Memory B cell (primary cell): ENCODE results near the gene LMTK2.
A peak's percentile ranks its signal among the peaks of the same experiment; 100 is the strongest.

Source experiments
- ATAC-seq: fragments of 150-1000 bp; cut with Tn5 transposase; 2 replicates; pipeline ENCODE4 v1.10.0; 2021; ENCODE audit warnings: low read depth, mild to moderate bottlenecking, moderate library complexity
- DNase-seq, 2 donors: peaks; one replicate each; pipeline ENCODE4 v3.0.0; 2022; ENCODE audit warnings: low spot score in 2 of 2
- H3K27ac Mint-ChIP-seq: one replicate; pipeline ENCODE4 v1.8.0; 2022; ENCODE audit warnings: mild to moderate bottlenecking, moderate library complexity, mixed read lengths
- H3K27me3 Mint-ChIP-seq: one replicate; pipeline ENCODE4 v1.8.0; 2022; ENCODE audit warnings: mixed read lengths
- H3K36me3 Mint-ChIP-seq: one replicate; pipeline ENCODE4 v1.8.0; 2022; ENCODE audit warnings: mild to moderate bottlenecking, mixed read lengths
- H3K4me1 Mint-ChIP-seq: one replicate; pipeline ENCODE4 v1.8.0; 2022; ENCODE audit warnings: mixed read lengths
- H3K4me3 Mint-ChIP-seq: one replicate; pipeline ENCODE4 v1.8.0; 2022; ENCODE audit warnings: mild to moderate bottlenecking, moderate library complexity, mixed read lengths
- H3K9me3 Mint-ChIP-seq: one replicate; pipeline ENCODE4 v1.8.0; 2022; ENCODE audit warnings: mixed read lengths

The LMTK2 gene

DNA sequence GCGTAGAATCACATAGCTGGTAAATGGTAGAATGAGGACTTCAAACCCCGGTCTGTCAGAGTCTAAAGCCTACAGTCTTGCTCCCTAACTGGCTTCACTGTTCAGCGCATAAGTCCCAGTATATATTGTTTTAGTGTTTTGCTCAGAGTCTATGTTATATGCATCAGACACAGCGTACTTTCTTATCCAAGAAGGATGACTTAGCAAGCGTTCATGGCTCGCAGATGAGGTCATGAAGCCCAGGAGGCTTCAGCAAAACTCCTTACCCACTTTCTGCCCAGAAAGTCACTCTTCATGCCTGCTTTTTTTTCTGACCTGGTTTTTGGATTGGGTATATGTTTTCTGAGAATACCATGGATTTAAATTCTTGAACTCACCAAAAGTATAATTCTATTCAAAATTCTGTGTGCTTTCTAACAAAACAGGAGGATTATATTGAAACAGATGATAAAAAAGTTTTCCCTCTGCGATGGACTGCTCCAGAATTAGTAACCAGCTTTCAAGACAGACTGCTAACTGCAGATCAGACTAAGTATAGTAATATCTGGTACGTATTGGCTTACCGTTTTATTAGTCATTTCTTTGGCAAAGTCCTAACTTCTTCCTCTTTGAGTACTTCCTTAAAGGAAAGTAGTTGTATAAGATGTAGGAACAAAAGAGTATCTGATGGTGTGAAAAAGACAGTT, 79.9 kb downstream of the LMTK2 start:
- Mint-ChIP-seq H3K27ac (no peak overlapping the region), H3K36me3 (peaks cover 24% of the 10 kb centered on the region)
- DNase-seq, result no peak

GRCh38 chr7:98187138-98187502, 80.5 kb downstream of the LMTK2 start:
- Mint-ChIP-seq H3K4me1 (no peaks in the 10 kb centered on the region), H3K36me3 (peaks cover 27% of the 10 kb centered on the region), H3K4me3 (no peak overlapping the region), H3K27ac (no peak overlapping the region), H3K9me3 (peaks cover 4% of the 10 kb centered on the region), H3K27me3 (peaks cover 3% of the 10 kb centered on the region)
- ATAC-seq, result no peak
- DNase-seq, result no peak

More for the DNA sequence above, 79.9 kb downstream of the LMTK2 start:
- peaks cover 4% of the 10 kb centered on the region for H3K9me3 Mint-ChIP-seq
- ATAC-seq, result no peak
- H3K27me3 Mint-ChIP-seq, result peaks cover 3% of the 10 kb centered on the region
- H3K4me3 Mint-ChIP-seq, result no peak overlapping the region
- no peaks in the 10 kb centered on the region for H3K4me1 Mint-ChIP-seq

- Mint-ChIP-seq H3K4me1 (no peaks in the 10 kb centered on the region), H3K27me3 (peaks cover 3% of the 10 kb centered on the region), H3K9me3 (peaks cover 4% of the 10 kb centered on the region), H3K27ac (peak overlapping the region; percentile 33), H3K36me3 (peaks cover 32% of the 10 kb centered on the region), H3K4me3 (no peak overlapping the region)
- no peak for DNase-seq
- ATAC-seq, result no peak
These were observed 82.9 kb downstream of the LMTK2 start for GRCh38 chr7:98189559-98189958.

DNA sequence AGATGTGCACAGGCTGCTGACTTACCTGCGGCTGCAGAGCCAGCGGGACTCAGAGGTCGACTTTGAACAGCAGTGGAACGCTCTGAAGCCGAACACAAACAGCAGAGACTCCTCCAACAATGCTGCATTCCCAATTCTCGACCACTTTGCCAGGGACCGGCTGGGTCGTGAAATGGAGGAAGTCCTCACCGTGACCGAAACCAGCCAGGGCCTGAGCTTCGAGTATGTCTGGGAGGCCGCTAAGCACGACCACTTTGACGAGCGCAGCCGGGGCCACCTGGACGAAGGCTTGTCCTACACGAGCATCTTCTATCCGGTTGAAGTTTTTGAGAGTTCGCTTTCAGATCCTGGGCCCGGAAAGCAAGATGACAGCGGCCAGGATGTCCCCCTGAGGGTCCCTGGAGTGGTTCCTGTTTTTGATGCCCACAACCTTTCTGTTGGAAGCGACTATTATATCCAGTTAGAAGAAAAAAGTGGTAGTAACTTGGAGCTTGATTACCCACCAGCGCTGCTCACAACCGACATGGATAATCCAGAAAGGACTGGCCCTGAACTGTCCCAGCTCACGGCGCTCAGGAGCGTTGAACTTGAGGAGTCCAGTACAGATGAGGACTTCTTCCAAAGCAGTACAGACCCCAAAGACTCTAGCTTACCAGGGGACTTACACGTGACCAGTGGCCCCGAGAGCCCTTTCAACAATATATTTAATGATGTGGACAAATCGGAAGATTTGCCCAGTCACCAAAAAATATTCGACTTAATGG, 85.2 kb downstream of the LMTK2 start:
- H3K9me3 Mint-ChIP-seq, result peaks cover 4% of the 10 kb centered on the region
- H3K36me3 Mint-ChIP-seq, result peaks cover 46% of the 10 kb centered on the region
- H3K4me3 Mint-ChIP-seq, result no peak overlapping the region
- peaks cover 6% of the 10 kb centered on the region for H3K27me3 Mint-ChIP-seq
- H3K27ac Mint-ChIP-seq, result no peak overlapping the region
- ATAC-seq (no peak), DNase-seq (no peak)
- peaks cover 5% of the 10 kb centered on the region for H3K4me1 Mint-ChIP-seq

- Mint-ChIP-seq H3K36me3 (peaks cover 46% of the 10 kb centered on the region), H3K9me3 (peaks cover 4% of the 10 kb centered on the region), H3K4me3 (no peak overlapping the region), H3K27me3 (peaks cover 5% of the 10 kb centered on the region), H3K4me1 (peaks cover 5% of the 10 kb centered on the region), H3K27ac (no peak overlapping the region)
- ATAC-seq (no peak), DNase-seq (no peak)
These were observed 86.3 kb downstream of the LMTK2 start for GRCh38 chr7:98192781-98193457.

DNA sequence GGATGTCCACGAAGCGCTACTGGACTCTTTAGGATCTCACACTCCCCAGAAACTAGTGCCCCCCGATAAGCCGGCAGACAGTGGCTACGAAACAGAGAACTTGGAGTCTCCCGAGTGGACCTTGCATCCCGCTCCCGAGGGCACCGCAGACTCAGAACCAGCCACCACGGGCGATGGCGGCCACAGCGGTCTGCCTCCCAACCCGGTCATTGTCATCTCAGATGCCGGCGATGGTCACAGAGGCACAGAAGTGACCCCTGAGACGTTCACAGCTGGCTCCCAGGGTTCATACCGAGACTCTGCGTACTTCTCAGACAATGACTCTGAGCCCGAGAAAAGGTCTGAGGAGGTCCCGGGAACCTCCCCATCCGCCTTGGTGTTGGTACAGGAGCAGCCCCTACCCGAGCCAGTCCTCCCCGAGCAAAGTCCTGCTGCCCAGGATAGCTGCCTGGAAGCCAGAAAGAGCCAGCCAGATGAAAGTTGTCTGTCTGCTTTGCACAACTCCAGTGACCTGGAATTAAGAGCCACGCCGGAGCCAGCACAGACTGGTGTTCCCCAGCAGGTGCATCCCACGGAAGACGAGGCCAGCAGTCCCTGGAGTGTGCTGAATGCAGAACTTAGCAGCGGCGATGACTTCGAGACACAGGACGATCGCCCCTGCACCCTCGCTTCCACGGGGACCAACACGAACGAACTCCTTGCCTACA, 87.0 kb downstream of the LMTK2 start:
- peaks cover 4% of the 10 kb centered on the region for H3K9me3 Mint-ChIP-seq
- peaks cover 5% of the 10 kb centered on the region for H3K4me1 Mint-ChIP-seq
- H3K27me3 Mint-ChIP-seq, result peaks cover 3% of the 10 kb centered on the region
- H3K4me3 Mint-ChIP-seq, result no peak overlapping the region
- ATAC-seq, result no peak
- DNase-seq, result no peak
- peaks cover 44% of the 10 kb centered on the region for H3K36me3 Mint-ChIP-seq
- H3K27ac Mint-ChIP-seq, result no peak overlapping the region

DNA sequence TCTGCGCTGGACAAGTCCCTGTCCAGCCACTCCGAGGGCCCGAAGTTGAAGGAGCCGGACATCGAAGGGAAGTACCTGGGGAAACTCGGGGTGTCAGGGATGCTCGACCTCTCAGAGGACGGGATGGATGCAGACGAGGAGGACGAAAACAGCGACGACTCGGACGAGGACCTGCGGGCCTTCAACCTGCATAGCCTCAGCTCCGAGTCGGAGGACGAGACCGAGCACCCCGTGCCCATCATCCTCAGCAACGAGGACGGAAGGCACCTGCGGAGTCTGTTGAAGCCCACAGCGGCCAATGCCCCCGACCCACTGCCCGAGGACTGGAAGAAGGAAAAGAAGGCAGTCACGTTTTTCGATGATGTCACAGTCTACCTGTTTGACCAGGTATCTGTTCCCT, 87.5 kb downstream of the LMTK2 start:
- Mint-ChIP-seq H3K27ac (no peak overlapping the region), H3K4me1 (peaks cover 7% of the 10 kb centered on the region), H3K36me3 (peaks cover 42% of the 10 kb centered on the region), H3K9me3 (peaks cover 5% of the 10 kb centered on the region), H3K27me3 (peaks cover 3% of the 10 kb centered on the region), H3K4me3 (no peak overlapping the region)
- ATAC-seq, result no peak
- DNase-seq, result no peak

- Mint-ChIP-seq H3K36me3 (peaks cover 38% of the 10 kb centered on the region), H3K27ac (no peak overlapping the region), H3K4me1 (peaks cover 10% of the 10 kb centered on the region), H3K4me3 (no peak overlapping the region), H3K27me3 (peaks cover 3% of the 10 kb centered on the region), H3K9me3 (peaks cover 3% of the 10 kb centered on the region)
- ATAC-seq, result no peak
- no peak for DNase-seq
These were observed 88.2 kb downstream of the LMTK2 start for GRCh38 chr7:98194672-98195457.

- Mint-ChIP-seq H3K4me1 (peaks cover 29% of the 10 kb centered on the region), H3K4me3 (no peak overlapping the region), H3K27ac (no peak overlapping the region), H3K36me3 (peaks cover 34% of the 10 kb centered on the region), H3K27me3 (peaks cover 8% of the 10 kb centered on the region), H3K9me3 (peaks cover 3% of the 10 kb centered on the region)
- ATAC-seq (no peak), DNase-seq (no peak)
These were observed 90.3 kb downstream of the LMTK2 start for GRCh38 chr7:98196706-98197605.

DNA sequence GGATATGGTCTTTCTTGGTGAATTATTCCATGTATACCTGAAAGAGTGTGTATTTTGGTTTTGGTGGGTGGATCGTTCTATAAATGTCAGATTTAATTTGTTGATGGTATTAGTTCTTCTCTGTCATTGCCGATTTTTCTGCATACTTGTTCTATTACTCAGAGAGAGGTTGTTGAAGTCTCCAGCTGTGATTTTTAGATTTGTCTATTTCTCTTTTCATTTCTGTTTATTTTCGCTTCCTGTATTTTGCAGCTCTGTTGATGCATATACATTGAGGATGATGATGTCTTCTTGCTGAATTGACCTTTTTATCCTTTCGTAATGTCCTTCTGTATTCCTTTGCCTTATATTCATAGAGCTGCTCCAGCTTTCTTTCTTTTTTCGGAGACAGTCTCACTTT, 92.5 kb downstream of the LMTK2 start:
- H3K27me3 Mint-ChIP-seq, result peaks cover 10% of the 10 kb centered on the region
- H3K4me1 Mint-ChIP-seq, result peaks cover 41% of the 10 kb centered on the region
- no peak overlapping the region for H3K27ac Mint-ChIP-seq
- DNase-seq (no peak), ATAC-seq (no peak)
- no peak overlapping the region for H3K4me3 Mint-ChIP-seq
- H3K36me3 Mint-ChIP-seq, result peaks cover 25% of the 10 kb centered on the region
- H3K9me3 Mint-ChIP-seq, result peaks cover 3% of the 10 kb centered on the region

- peak; percentile 3 for ATAC-seq
- Mint-ChIP-seq H3K27ac (peak overlapping the region; percentile 40), H3K9me3 (peaks cover 3% of the 10 kb centered on the region)
These were observed 93.7 kb downstream of the LMTK2 start for GRCh38 chr7:98200364-98200763.

GRCh38 chr7:98202367-98203195, 95.9 kb downstream of the LMTK2 start:
- ATAC-seq (peak; percentile 93), DNase-seq (peak; percentile 73 to 84)
- peaks cover 3% of the 10 kb centered on the region for H3K9me3 Mint-ChIP-seq
- H3K4me1 Mint-ChIP-seq, result peaks cover 39% of the 10 kb centered on the region
- peaks cover 10% of the 10 kb centered on the region for H3K27me3 Mint-ChIP-seq
- H3K36me3 Mint-ChIP-seq, result peaks cover 39% of the 10 kb centered on the region
- H3K4me3 Mint-ChIP-seq, result peak overlapping the region; percentile 77
- peak overlapping the region; percentile 86 for H3K27ac Mint-ChIP-seq

More at GRCh38 chr7:98200364-98200763, 93.7 kb downstream of the LMTK2 start:
- peak overlapping the region; percentile 57 for H3K4me3 Mint-ChIP-seq
- peaks cover 29% of the 10 kb centered on the region for H3K36me3 Mint-ChIP-seq
- DNase-seq, result no peak
- H3K4me1 Mint-ChIP-seq, result peaks cover 44% of the 10 kb centered on the region
- H3K27me3 Mint-ChIP-seq, result peaks cover 13% of the 10 kb centered on the region
